Lower lobe of right lung (tissue), 2 donors: ENCODE measurements around the gene PPP4R3B. TPM values are rescaled to one million over a fixed set of nuclear protein-coding genes. Genes with fewer than 3 reads are reported as not detected.

ENCODE experiments used
- ATAC-seq, 2 donors: fragments of 200-7000 bp; cut with Tn5 transposase; one replicate each; pipeline ENCODE4 v1.9.1; 2020 to 2022; ENCODE audit warnings: mild to moderate bottlenecking in 2 of 2, moderate library complexity in 2 of 2
- DNase-seq: peaks from one replicate; pipeline ENCODE4 v3.0.0-alpha.2; 2020
- H3K27ac ChIP-seq: fragments of 200-600 bp; one replicate; pipeline ENCODE4 v1.8.0; 2022
- H3K27me3 ChIP-seq: fragments of 200-600 bp; one replicate; pipeline ENCODE4 v1.8.0; 2022; ENCODE audit warnings: low read depth
- H3K36me3 ChIP-seq: fragments of 200-600 bp; one replicate; pipeline ENCODE4 v1.8.0; 2022; ENCODE audit warnings: mild to moderate bottlenecking
- H3K4me1 ChIP-seq: fragments of 200-600 bp; one replicate; pipeline ENCODE4 v1.8.0; 2022
- H3K4me3 ChIP-seq: fragments of 200-600 bp; one replicate; pipeline ENCODE4 v1.8.0; 2022; ENCODE audit warnings: mild to moderate bottlenecking
- H3K9me3 ChIP-seq: fragments of 200-600 bp; one replicate; pipeline ENCODE4 v1.8.0; 2022
- CTCF ChIP-seq: fragments of 200-600 bp; IDR thresholded peaks from one replicate; pipeline ENCODE4 v1.8.0; 2022; ENCODE audit warnings: antibody characterized with exemption, mild to moderate bottlenecking
- intact Hi-C: fragments of 100-400 bp; cut with DNase I; formaldehyde crosslinking; loops from one replicate; pipeline ENCODE4 v1.11.0; 2022
- total RNA-seq: library from RNA; stranded (reverse); fragmentation: NEBNext Ultra II Directional; extraction: Animal tissue kit (Norgen Biotek cat#: 25700); gene quantifications from one replicate; pipeline ENCODE4 v1.2.1, GENCODE V29; 2021
- donor health status: DM: no; HTN: yes; CAD: no; lungs with severe emphysema.

Gene PPP4R3B
- total RNA-seq, 1 donor from 2014 or later, result 66.3 TPM

DNA sequence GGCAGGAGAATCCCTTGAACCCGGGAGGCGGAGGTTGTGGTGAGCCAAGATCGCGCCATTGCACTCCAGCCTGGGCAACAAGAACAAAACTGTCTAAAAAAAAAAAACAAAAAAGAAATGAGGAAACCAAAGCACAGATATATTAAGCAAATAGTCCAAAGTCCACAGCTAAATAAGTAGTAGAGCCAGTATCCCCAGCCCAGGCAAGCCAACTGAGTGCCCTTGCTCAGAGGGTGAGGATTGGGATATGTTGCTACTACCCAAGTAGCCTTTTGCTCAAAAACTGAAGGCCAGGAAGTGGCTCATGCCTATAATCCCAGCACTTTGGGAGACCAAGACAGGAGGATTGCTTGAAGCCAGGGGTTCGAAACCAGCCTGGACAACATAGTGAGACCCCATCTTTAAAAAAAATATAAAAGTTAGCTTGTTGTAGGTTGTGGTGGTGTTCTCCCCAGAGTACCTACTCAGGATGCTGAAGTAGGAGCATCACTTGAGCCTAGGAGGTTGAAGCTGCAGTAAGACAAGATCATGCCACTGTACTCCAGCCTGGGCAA is 92.5 kb downstream of the PPP4R3B start:
- Histone ChIP-seq H3K27ac (no peak overlapping the region), H3K36me3 (peaks cover 69% of the 10 kb centered on the region), H3K4me1 (peaks cover 6% of the 10 kb centered on the region), H3K27me3 (no peaks in the 10 kb centered on the region), H3K9me3 (no peaks in the 10 kb centered on the region), H3K4me3 (no peak overlapping the region)
- intact Hi-C loops, result no loop called here
- no peak for TF ChIP-seq CTCF
- no peak for DNase-seq
- no peak for ATAC-seq

- Histone ChIP-seq H3K36me3 (peaks cover 31% of the 10 kb centered on the region), H3K4me3 (peak overlapping the region; percentile 85), H3K27me3 (no peaks in the 10 kb centered on the region), H3K9me3 (no peaks in the 10 kb centered on the region), H3K4me1 (peaks cover 12% of the 10 kb centered on the region), H3K27ac (peak overlapping the region; percentile 89)
- ATAC-seq (peak; percentile 45 to 51), DNase-seq (no peak)
- TF ChIP-seq CTCF, result no peak
- intact Hi-C loops, result no loop called here
These were observed 97.2 kb downstream of the PPP4R3B start for GRCh38 chr2:55519938-55520885.

DNA sequence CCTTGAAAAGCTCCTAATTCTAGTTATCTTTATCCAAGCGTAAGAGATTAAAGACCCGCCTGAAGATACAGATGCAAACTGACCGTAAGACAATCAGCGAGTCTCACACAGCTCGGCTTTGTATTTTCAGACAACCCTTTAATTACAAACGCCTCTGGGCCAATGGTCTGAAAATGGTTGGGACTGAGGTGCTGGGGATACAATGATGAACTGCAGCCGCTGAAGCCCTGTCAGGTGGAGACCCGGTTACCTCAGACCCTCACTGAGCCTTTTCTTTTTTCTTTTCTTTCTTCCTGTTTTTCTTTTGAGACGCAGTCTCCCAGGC is 98.6 kb downstream of the PPP4R3B start:
- intact Hi-C loops, result no loop called here
- ATAC-seq (peak; percentile 2 to 3), DNase-seq (no peak)
- no peak for TF ChIP-seq CTCF
- Histone ChIP-seq H3K27ac (peak overlapping the region; percentile 89), H3K36me3 (peaks cover 17% of the 10 kb centered on the region), H3K9me3 (no peaks in the 10 kb centered on the region), H3K27me3 (no peaks in the 10 kb centered on the region), H3K4me3 (peak overlapping the region; percentile 85), H3K4me1 (peaks cover 12% of the 10 kb centered on the region)

DNA sequence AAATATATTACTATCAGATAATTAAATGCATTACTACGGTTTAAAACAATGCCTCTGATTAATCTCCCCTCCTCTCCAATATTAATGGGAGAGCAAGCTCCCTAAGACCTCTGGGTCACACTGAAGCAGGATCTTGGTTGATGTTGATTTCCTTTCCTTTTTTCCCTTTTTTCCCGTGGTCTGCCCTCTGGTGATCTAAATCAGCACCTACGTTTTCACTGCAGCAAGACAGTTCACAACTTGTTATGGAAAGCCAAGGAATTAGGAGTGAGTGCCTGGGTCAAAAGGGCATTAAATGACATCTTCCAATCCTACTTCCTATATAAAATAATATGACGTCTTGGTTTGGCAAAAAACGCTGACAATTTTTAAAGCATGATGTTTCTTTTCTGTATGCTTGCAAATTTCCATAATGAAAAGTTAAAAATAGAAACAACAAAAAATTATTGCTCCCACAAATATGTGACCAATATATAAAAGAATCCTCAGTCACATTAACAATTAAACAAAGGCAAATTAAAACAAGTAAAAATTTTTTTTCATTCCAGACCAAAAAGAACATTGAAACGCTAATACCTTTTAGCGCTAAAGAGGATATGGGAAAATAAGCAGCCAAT is 105.8 kb downstream of the PPP4R3B start:
- no peaks in the 10 kb centered on the region for H3K27me3 ChIP-seq
- H3K4me3 ChIP-seq, result no peak overlapping the region
- ATAC-seq, result peak in 1 of 2 donors; percentile 18
- TF ChIP-seq CTCF, result peak; percentile 15
- intact Hi-C loops, result no loop called here
- DNase-seq, result no peak
- no peaks in the 10 kb centered on the region for H3K9me3 ChIP-seq
- H3K36me3 ChIP-seq, result no peaks in the 10 kb centered on the region
- no peaks in the 10 kb centered on the region for H3K4me1 ChIP-seq
- no peak overlapping the region for H3K27ac ChIP-seq

GRCh38 chr2:55502590-55503141 is 114.8 kb downstream of the PPP4R3B start:
- no peaks in the 10 kb centered on the region for H3K27me3 ChIP-seq
- H3K4me1 ChIP-seq, result no peaks in the 10 kb centered on the region
- no peak for TF ChIP-seq CTCF
- H3K36me3 ChIP-seq, result no peaks in the 10 kb centered on the region
- intact Hi-C loops, result no loop called here
- DNase-seq (no peak), ATAC-seq (no peak)
- no peaks in the 10 kb centered on the region for H3K9me3 ChIP-seq
- no peak overlapping the region for H3K4me3 ChIP-seq
- no peak overlapping the region for H3K27ac ChIP-seq
